GM18519 (cell line): Measurements from ENCODE around the gene EPC1.
"Not testable (repeated sequence)": the region's sequence is repeated elsewhere in the genome, so short reads cannot be mapped to it uniquely, and the experiment has no call there.

ENCODE experiments used
- ATAC-seq: cut with Tn5 transposase; IDR thresholded peaks from one replicate; pipeline ENCODE4 v1.9.1; 2021; ENCODE audit warnings: mild to moderate bottlenecking, moderate library complexity; ENCODE audit not compliant: unreplicated experiment, low FRiP score

The EPC1 gene

GRCh38 chr10:32373031-32373430 is 26.1 kb upstream of the EPC1 start:
- no peak for ATAC-seq

- no peak for ATAC-seq
Observed at GRCh38 chr10:32372000-32372875, 25.3 kb upstream of the EPC1 start.

- ATAC-seq: no peak
Observed at GRCh38 chr10:32371101-32371500, 24.1 kb upstream of the EPC1 start.

- ATAC-seq: no peak
Observed at GRCh38 chr10:32367793-32368453, 21.0 kb upstream of the EPC1 start.

GRCh38 chr10:32366588-32366987 is 19.6 kb upstream of the EPC1 start:
- ATAC-seq: no peak

GRCh38 chr10:32366111-32366510 is 19.2 kb upstream of the EPC1 start:
- no peak for ATAC-seq

GRCh38 chr10:32365404-32365803 is 18.4 kb upstream of the EPC1 start:
- not testable (repeated sequence) for ATAC-seq

GRCh38 chr10:32362571-32362970 is 15.6 kb upstream of the EPC1 start:
- ATAC-seq: no peak

- ATAC-seq: no peak
Observed at GRCh38 chr10:32360884-32361283, 13.9 kb upstream of the EPC1 start.

GRCh38 chr10:32360241-32360640 is 13.3 kb upstream of the EPC1 start:
- ATAC-seq: no peak

GRCh38 chr10:32357056-32357735 is 10.2 kb upstream of the EPC1 start:
- no peak for ATAC-seq

GRCh38 chr10:32354690-32355089 is 7.7 kb upstream of the EPC1 start:
- not testable (repeated sequence) for ATAC-seq

GRCh38 chr10:32350811-32351350 is 3.9 kb upstream of the EPC1 start:
- ATAC-seq: no peak

- no peak for ATAC-seq
Observed at GRCh38 chr10:32349968-32350738, 3.2 kb upstream of the EPC1 start.

- ATAC-seq: no peak
Observed at GRCh38 chr10:32349199-32349585, 2.2 kb upstream of the EPC1 start.

- ATAC-seq: no peak
Observed at GRCh38 chr10:32348297-32349198, 1.6 kb upstream of the EPC1 start.

GRCh38 chr10:32347363-32348022 is 535 bp upstream of the EPC1 start:
- peak; percentile 12 for ATAC-seq

GRCh38 chr10:32346134-32346550 is 816 bp downstream of the EPC1 start:
- ATAC-seq: peak; percentile 56

GRCh38 chr10:32341596-32341995 is 5.4 kb downstream of the EPC1 start:
- no peak for ATAC-seq
